B cell (primary cell): ENCODE data around the gene GPR4. TPM values are rescaled to one million over a fixed set of nuclear protein-coding genes. Genes with fewer than 3 reads are reported as not detected.
"Not testable (repeated sequence)": the region's sequence is repeated elsewhere in the genome, so short reads cannot be mapped to it uniquely, and the experiment has no call there.

Experiments used
- ATAC-seq: fragments of 200-7000 bp; cut with Tn5 transposase; one replicate; pipeline ENCODE4 v1.10.0; 2021; ENCODE audit warnings: low read depth, mild to moderate bottlenecking, moderate number of reproducible peaks, moderate library complexity
- CTCF ChIA-PET: fragments of 350-600 bp; sonication (Branson Sonifier 250); formaldehyde crosslinking; loops from one replicate; lab custom pipeline; 2021; ENCODE audit warnings: antibody characterized with exemption, inconsistent platforms; lab: Charles Lee
- POLR2A ChIA-PET: fragments of 350-600 bp; sonication (Branson Sonifier 250); formaldehyde crosslinking; loops from one replicate; lab custom pipeline; 2021; ENCODE audit warnings: antibody characterized with exemption; lab: Charles Lee
- DNase-seq: peaks from one replicate; pipeline ENCODE4 v3.0.0; 2013
- H2AFZ ChIP-seq: 2 replicates; pipeline ENCODE4 v1.6.1; 2012; ENCODE audit warnings: mild to moderate bottlenecking, low read depth, low read length; ENCODE audit not compliant: insufficient read depth, poor library complexity, severe bottlenecking
- H3K27ac ChIP-seq, 2 donors: 1 replicate in 1 of 2; 2 replicates in 1 of 2; pipeline ENCODE4 v1.5.1; 2012 to 2013; ENCODE audit warnings: low read length in 2 of 2, mild to moderate bottlenecking in 2 of 2, moderate library complexity in 1 of 2
- H3K27me3 ChIP-seq, 4 experiments: fragments of 200-600 bp in 1 of 4; sonication (generic) in 1 of 4; replicated peaks in 1 of 4; 1 replicate in 2 of 4; 2 replicates in 2 of 4; pipeline versions ENCODE4 v1.6.1 to v1.7.0; 2013 to 2016; ENCODE audit warnings: low read length in 3 of 4, mild to moderate bottlenecking in 2 of 4, mixed read lengths in 1 of 4, moderate library complexity in 1 of 4; ENCODE audit not compliant: insufficient read depth in 4 of 4, control insufficient read depth in 3 of 4; ENCODE audit errors: control extremely low read depth in 1 of 4
- H3K36me3 ChIP-seq, 2 experiments: replicated peaks in 1 of 2; 1 replicate in 1 of 2; 2 replicates in 1 of 2; pipeline versions ENCODE4 v1.6.1 to v1.7.1; 2013; ENCODE audit warnings: low read length in 1 of 2; ENCODE audit not compliant: insufficient read depth in 2 of 2, control insufficient read depth in 1 of 2; ENCODE audit errors: control extremely low read depth in 1 of 2, extremely low read depth in 1 of 2
- H3K4me1 ChIP-seq, 2 donors: fragments of 200-600 bp in 1 of 2; sonication (generic) in 1 of 2; 1 replicate in 1 of 2; 2 replicates in 1 of 2; pipeline versions ENCODE4 v1.5.1 to v1.6.1; 2013 to 2017; ENCODE audit warnings: low read length in 2 of 2; ENCODE audit not compliant: control insufficient read depth in 2 of 2, insufficient read depth in 2 of 2
- H3K4me2 ChIP-seq: replicated peaks from 2 replicates; pipeline ENCODE3; 2012; ENCODE audit warnings: mild to moderate bottlenecking, low read depth, low read length; ENCODE audit not compliant: poor library complexity, severe bottlenecking
- H3K4me3 ChIP-seq, 5 experiments: fragments of 200-600 bp in 1 of 5; sonication (generic) in 1 of 5; 1 replicate in 3 of 5; 2 replicates in 2 of 5; pipeline versions ENCODE4 v1.5.1 to v1.7.0; 2011 to 2016; ENCODE audit warnings: low read length in 4 of 5, mild to moderate bottlenecking in 4 of 5, low read depth in 2 of 5, control low read depth in 1 of 5, moderate library complexity in 1 of 5; ENCODE audit not compliant: insufficient read depth in 1 of 5; ENCODE audit errors: control extremely low read depth in 1 of 5, extremely low read depth in 1 of 5
- H3K79me2 ChIP-seq: fragments of 200-600 bp; sonication (generic); one replicate; pipeline ENCODE4 v1.6.0; 2016; ENCODE audit warnings: low read length; ENCODE audit not compliant: control insufficient read depth, insufficient read depth
- H3K9ac ChIP-seq: fragments of 200-600 bp; sonication (generic); 2 replicates; pipeline ENCODE4 v1.6.1; 2017; ENCODE audit warnings: mild to moderate bottlenecking, low read length, moderate library complexity
- H3K9me3 ChIP-seq, 3 donors: one replicate each; pipeline versions ENCODE4 v1.6.1 to v1.7.1; 2013; ENCODE audit warnings: low read length in 2 of 3; ENCODE audit not compliant: control insufficient read depth in 2 of 3, insufficient read depth in 1 of 3; ENCODE audit errors: control extremely low read depth in 1 of 3
- H4K20me1 ChIP-seq: 2 replicates; pipeline ENCODE4 v1.6.0; 2012; ENCODE audit warnings: mild to moderate bottlenecking, low read length; ENCODE audit not compliant: insufficient read depth, control insufficient read depth, poor library complexity, severe bottlenecking
- H3K27ac Mint-ChIP-seq: one replicate; pipeline ENCODE4 v1.8.0; 2021; ENCODE audit warnings: mixed read lengths
- H3K27me3 Mint-ChIP-seq: one replicate; pipeline ENCODE4 v1.8.0; 2021; ENCODE audit warnings: mixed read lengths
- H3K4me1 Mint-ChIP-seq: one replicate; pipeline ENCODE4 v1.8.0; 2021; ENCODE audit warnings: mixed read lengths
- H3K4me3 Mint-ChIP-seq: one replicate; pipeline ENCODE4 v1.8.0; 2021; ENCODE audit warnings: mixed read lengths
- H3K9me3 Mint-ChIP-seq: one replicate; pipeline ENCODE4 v1.8.0; 2022; ENCODE audit warnings: mixed read lengths; ENCODE audit not compliant: insufficient read depth
- CTCF ChIP-seq: fragments of 200-600 bp; IDR thresholded peaks from one replicate; pipeline ENCODE4 v1.8.0; 2022; ENCODE audit warnings: antibody characterized with exemption, mild to moderate bottlenecking
- EZH2 ChIP-seq: IDR thresholded peaks from 2 replicates; pipeline ENCODE4 v1.6.1; 2012; ENCODE audit warnings: borderline replicate concordance, low read depth, mild to moderate bottlenecking, moderate library complexity, low read length; ENCODE audit not compliant: insufficient read depth, poor library complexity, severe bottlenecking
- WGBS: methylation state at CpG from one replicate; pipeline ENCODE4 v1.1.5; 2013; ENCODE audit warnings: missing lambda C conversion rate; ENCODE audit not compliant: insufficient coverage; 5-methylcytosine and 5-hydroxymethylcytosine counted together
- intact Hi-C: fragments of 100-400 bp; cut with micrococcal nuclease; formaldehyde crosslinking; loops from one replicate; pipeline ENCODE4 v1.10.0; 2022
- polyA plus RNA-seq: library from polyadenylated mRNA; depleted of rRNA; stranded (reverse); fragments of >200 nt; gene quantifications from 2 replicates; pipeline ENCODE4 v1.2.3, GENCODE V29; 2012
- total RNA-seq, 2 donors: library from RNA; stranded (reverse); fragments of 120-200 nt in 1 of 2; gene quantifications; 1 replicate in 1 of 2; 2 replicates in 1 of 2; pipeline versions ENCODE4 v1.2.3 to v1.2.4, GENCODE V29; 2013 to 2022

GPR4 gene
- total and polyA plus RNA-seq, 2 donors (not counting 1 experiment from before 2014, with no cell fraction given): not detected

- Histone ChIP-seq H3K4me3 (no peak overlapping the region), H4K20me1 (no peaks in the 10 kb centered on the region), H3K4me2 (no peak overlapping the region), H3K9ac (no peak overlapping the region), H3K79me2 (no peaks in the 10 kb centered on the region), H3K27me3 (no peaks in the 10 kb centered on the region), H3K4me1 (no peaks in the 10 kb centered on the region), H3K27ac (no peak overlapping the region), H3K9me3 (no peaks in the 10 kb centered on the region), H3K36me3 (peaks cover 5 to 26% of the 10 kb centered on the region in 2 experiments), H2AFZ (no peak overlapping the region)
- Mint-ChIP-seq H3K4me1 (peaks cover 1% of the 10 kb centered on the region), H3K27me3 (no peaks in the 10 kb centered on the region), H3K9me3 (no peaks in the 10 kb centered on the region), H3K27ac (no peak overlapping the region), H3K4me3 (no peak overlapping the region)
- no peak for TF ChIP-seq CTCF
- no peak for TF ChIP-seq EZH2
- ATAC-seq (no peak), DNase-seq (no peak)
- intact Hi-C loops: no loop called here
- WGBS: 86% methylated on average over 2 of the region's 2 CpGs
- POLR2A ChIA-PET: no interaction called here
- CTCF ChIA-PET: interaction anchor here (1.1 to 1.8 kb wide), 4 partner anchors 12 to 32 kb away, joined by 3 to 8 read pairs (median 4); no protein-coding TSS in a partner anchor
These were observed 28.5 kb upstream of the GPR4 start for GRCh38 chr19:45630463-45630862.

- Mint-ChIP-seq H3K9me3 (no peaks in the 10 kb centered on the region), H3K27me3 (no peaks in the 10 kb centered on the region), H3K27ac (no peak overlapping the region), H3K4me3 (no peak overlapping the region), H3K4me1 (peaks cover 1% of the 10 kb centered on the region)
- no peak for DNase-seq
- Histone ChIP-seq H3K36me3 (peaks cover 5 to 28% of the 10 kb centered on the region in 2 experiments), H4K20me1 (no peaks in the 10 kb centered on the region), H3K9ac (no peak overlapping the region), H3K4me1 (no peaks in the 10 kb centered on the region), H3K4me2 (no peak overlapping the region), H3K4me3 (no peak overlapping the region), H3K9me3 (no peaks in the 10 kb centered on the region), H2AFZ (no peak overlapping the region), H3K79me2 (no peaks in the 10 kb centered on the region), H3K27ac (no peak overlapping the region), H3K27me3 (no peaks in the 10 kb centered on the region)
- 90% methylated on average over 2 of the region's 4 CpGs for whole genome bisulfite sequencing
- intact Hi-C loops: no loop called here
- ChIA-PET CTCF (no interaction called here), POLR2A (no interaction called here)
- no peak for ATAC-seq
- TF ChIP-seq CTCF: no peak
- TF ChIP-seq EZH2: no peak
These were observed 27.7 kb upstream of the GPR4 start for GRCh38 chr19:45629704-45630103.

- ATAC-seq, H4K20me1 ChIP-seq, H3K4me1 Mint-ChIP-seq, H2AFZ ChIP-seq, H3K4me3 Mint-ChIP-seq, H3K79me2 ChIP-seq, H3K27me3 Mint-ChIP-seq, H3K4me1 ChIP-seq, H3K9me3 Mint-ChIP-seq, DNase-seq, H3K4me2 ChIP-seq, H3K27ac ChIP-seq, H3K27me3 ChIP-seq, H3K4me3 ChIP-seq, H3K27ac Mint-ChIP-seq, intact Hi-C loops, POLR2A ChIA-PET, H3K9ac ChIP-seq, H3K9me3 ChIP-seq: not testable (repeated sequence)
- 100% methylated on average over 3 of the region's 7 CpGs for WGBS
- CTCF ChIA-PET: interaction anchor here (0.6 kb wide), 1 partner anchor 1128 kb away, joined by 3 read pairs; no protein-coding TSS in a partner anchor
- H3K36me3 ChIP-seq: peaks cover 5 to 35% of the 10 kb centered on the region in 2 experiments
These were observed 26.2 kb upstream of the GPR4 start for GRCh38 chr19:45628219-45628618.
